DMS53 treated with DMSO at 0.1 percent for 48 hours (cell line): ENCODE data around the gene PARP14.
"Not testable (repeated sequence)": the region's sequence is repeated elsewhere in the genome, so short reads cannot be mapped to it uniquely, and the experiment has no call there.

Experiments used
- DNase-seq: peaks from one replicate; lab custom pipeline; 2025; ENCODE audit not compliant: unreplicated experiment; lab: John Stamatoyannopoulos, UW

PARP14 gene, protein sequence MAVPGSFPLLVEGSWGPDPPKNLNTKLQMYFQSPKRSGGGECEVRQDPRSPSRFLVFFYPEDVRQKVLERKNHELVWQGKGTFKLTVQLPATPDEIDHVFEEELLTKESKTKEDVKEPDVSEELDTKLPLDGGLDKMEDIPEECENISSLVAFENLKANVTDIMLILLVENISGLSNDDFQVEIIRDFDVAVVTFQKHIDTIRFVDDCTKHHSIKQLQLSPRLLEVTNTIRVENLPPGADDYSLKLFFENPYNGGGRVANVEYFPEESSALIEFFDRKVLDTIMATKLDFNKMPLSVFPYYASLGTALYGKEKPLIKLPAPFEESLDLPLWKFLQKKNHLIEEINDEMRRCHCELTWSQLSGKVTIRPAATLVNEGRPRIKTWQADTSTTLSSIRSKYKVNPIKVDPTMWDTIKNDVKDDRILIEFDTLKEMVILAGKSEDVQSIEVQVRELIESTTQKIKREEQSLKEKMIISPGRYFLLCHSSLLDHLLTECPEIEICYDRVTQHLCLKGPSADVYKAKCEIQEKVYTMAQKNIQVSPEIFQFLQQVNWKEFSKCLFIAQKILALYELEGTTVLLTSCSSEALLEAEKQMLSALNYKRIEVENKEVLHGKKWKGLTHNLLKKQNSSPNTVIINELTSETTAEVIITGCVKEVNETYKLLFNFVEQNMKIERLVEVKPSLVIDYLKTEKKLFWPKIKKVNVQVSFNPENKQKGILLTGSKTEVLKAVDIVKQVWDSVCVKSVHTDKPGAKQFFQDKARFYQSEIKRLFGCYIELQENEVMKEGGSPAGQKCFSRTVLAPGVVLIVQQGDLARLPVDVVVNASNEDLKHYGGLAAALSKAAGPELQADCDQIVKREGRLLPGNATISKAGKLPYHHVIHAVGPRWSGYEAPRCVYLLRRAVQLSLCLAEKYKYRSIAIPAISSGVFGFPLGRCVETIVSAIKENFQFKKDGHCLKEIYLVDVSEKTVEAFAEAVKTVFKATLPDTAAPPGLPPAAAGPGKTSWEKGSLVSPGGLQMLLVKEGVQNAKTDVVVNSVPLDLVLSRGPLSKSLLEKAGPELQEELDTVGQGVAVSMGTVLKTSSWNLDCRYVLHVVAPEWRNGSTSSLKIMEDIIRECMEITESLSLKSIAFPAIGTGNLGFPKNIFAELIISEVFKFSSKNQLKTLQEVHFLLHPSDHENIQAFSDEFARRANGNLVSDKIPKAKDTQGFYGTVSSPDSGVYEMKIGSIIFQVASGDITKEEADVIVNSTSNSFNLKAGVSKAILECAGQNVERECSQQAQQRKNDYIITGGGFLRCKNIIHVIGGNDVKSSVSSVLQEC (N-terminal part only)

DNA sequence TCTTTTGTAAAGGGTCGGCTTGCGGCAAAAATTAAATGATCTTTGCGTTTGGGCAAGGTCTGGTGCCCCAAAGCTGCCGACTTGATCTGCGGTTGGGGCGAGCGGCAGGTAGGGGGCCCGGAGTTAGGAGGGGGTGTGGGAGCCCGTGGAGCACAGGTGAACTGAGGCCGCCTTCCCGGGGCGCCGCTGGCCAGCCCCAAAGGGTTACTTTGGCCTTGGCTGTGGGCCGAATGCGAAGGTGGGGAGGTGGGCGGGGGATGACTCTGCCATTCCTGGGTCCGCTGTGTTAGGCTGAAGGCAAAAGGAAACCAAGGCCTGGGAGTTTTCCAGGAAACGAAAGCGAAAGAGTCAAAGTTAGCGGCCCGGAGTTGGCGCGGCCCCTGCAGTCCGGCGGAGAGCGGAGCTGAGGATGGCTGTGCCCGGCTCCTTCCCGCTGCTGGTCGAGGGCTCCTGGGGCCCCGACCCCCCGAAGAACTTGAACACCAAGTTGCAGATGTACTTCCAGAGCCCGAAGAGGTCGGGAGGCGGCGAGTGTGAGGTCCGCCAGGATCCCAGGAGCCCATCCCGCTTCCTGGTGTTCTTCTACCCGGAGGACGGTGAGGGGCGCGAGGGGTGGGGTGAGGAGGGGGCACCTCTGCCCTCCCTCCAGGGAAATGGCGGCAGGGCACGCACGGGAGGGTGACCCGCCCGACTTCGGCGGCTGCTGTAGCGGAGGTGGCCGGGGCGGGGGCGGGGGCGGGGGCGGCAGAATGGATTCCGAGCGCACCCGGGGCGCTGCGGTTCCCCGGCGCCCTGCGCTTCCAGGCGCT lies at the start of gene PARP14:
Gene PARP14, plus strand, starts transcription at position 365 of the 809 bp plus-strand sequence. Its CDS starts 45 bp downstream, at position 410.
- peak; percentile 35 for DNase-seq

GRCh38 chr3:122635789-122636188 lies 44.9 kb upstream of the PARP14 start:
- DNase-seq, result no peak

- DNase-seq, result no peak
Measured at GRCh38 chr3:122636697-122637096, 43.9 kb upstream of the PARP14 start.

GRCh38 chr3:122640437-122640999 lies 40.1 kb upstream of the PARP14 start:
- no peak for DNase-seq

GRCh38 chr3:122642935-122643334 lies 37.7 kb upstream of the PARP14 start:
- DNase-seq, result no peak

DNA sequence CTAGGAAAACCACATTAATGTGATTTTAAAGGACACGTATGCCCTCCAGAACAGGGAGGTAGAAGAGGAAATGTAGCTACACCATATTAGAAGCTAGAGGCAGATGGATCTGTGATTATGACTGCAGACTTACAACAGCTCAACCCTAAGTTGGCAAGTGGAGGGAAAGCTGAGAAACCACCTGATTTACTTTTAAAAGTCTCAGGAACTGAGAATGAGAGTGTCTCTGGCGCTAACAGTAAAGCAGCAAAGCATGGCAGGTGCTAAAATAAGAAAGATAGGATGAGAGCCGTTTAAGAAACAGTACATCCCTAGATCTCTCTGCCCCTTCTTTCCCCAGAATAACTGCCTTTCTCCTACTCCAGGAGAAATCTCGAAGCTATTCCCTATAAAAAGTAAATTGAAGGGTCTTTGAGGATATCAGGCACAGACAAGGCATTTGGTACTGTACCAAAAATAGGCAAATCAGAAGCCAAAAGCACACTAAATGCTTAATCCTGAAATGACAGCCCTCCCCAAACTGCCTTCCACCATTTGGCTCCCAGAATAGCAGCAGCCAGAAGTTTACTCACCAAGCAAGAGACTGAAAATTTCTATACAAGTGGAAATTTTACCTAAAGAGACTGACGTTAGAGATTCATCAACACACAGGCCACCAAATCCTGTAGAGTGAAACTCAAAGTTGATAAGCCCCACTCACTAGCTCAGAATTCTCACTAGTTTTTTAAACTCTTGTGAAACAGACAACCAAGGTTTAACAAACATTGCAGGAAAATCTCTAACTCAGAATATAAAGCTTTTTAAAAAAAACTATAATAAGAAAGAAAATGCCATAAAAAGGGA lies 34.3 kb upstream of the PARP14 start:
- DNase-seq, result no peak

GRCh38 chr3:122651233-122651907 lies 29.3 kb upstream of the PARP14 start:
- DNase-seq, result not testable (repeated sequence)

DNA sequence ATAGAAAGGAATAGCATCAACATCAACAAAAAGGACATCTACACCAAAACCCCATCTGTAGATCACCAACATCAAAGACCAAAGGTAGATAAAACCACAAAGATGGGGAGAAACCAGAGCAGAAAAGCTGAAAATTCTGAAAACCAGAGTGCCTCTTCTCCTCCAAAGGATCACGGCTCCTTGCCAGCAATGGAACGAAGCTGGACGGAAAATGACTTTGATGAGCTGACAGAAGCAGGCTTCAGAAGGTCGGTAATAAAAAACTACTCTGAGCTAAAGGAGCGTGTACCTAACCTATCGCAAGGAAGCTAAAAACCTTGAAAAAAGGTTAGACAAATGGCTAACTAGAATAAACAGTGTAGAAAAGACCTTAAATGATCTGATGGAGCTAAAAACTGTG lies 28.7 kb upstream of the PARP14 start:
- DNase-seq, result not testable (repeated sequence)

DNA sequence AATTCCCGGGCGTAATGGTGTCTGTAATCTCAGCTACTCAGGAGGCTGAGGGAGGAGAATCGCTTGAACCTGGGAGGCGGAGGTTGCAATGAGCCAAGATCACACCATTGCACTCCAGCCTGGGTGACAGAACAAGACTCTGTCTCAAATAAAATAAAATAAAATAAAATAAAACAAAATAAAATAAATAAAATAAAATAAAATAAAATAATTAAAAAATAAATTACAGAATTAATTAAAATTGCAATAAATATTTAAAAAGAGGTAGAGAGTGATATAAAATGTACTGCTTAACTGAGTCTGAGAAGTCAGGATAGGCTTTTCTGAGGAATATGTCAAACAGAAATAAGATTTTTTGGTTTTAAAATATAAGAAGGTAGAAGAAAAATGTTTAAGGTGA lies 22.3 kb upstream of the PARP14 start:
- DNase-seq, result not testable (repeated sequence)

DNA sequence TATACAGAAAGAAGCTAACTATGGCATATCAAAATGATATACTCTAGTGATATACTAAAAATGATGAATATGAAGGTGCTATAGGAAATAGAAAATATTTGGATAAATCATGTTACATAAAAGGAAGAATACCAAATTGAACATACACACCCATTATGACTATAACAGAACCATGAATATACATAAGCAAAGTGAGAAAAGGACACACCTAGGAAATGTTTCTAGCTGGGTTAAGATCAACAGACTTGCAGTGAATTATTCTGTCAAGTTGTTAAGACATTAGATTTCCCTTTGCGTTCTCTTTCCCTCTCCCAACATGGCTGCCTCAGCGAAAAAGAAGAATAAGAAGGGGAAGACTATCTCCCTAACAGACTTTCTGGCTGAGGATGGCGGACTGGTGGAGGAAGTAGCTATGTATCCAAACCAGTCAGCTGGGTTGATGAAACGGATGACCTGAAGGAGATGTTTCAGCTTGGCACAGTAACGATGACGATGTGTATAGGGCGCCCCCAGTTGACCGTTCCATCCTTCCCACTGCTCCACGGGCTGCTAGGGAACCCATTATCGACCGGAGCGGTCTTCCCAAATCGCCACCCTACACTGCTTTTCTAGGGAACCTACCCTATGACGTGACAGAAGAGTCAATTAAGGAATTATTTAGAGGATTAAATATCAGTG lies 20.2 kb upstream of the PARP14 start:
- DNase-seq, result no peak

DNA sequence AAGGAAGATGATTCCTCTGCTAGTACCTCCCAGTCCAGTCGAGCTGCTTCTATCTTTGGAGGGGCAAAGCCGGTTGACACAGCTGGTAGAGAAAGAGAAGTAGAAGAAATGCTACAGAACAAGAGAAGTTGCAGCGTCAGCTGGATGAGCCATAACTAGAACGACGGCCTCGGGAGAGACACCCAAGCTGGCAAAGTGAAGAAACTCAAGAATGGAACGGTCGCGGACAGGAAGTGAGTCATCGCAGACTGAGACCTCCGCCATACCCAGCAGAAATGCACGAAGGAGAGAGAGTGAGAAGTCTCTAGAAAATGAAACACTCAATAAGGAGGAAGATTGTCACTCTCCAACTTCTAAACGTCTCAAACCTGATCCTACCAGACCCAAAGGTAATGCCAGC lies 19.0 kb upstream of the PARP14 start:
- DNase-seq, result no peak

DNA sequence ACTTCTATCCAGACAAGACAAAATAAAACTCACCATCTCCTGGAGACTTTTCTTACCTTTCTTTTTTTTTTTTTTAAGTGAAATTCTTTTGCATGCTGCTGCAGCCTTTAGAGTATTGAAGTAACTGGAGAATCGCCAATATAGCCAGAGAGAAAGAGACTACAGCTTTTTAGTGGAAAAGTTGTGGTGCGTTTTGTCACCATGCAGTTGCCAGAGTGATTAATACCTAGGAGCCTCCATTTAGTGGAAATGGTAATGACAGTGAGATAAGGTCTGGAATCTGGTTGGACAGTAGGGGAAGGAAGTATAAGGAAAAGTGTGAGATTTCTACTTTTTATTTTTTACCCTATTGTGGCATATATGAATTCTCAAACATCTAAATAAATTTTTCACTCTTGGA lies 18.1 kb upstream of the PARP14 start:
- no peak for DNase-seq

- DNase-seq, result no peak
Measured at GRCh38 chr3:122665226-122665786, 15.3 kb upstream of the PARP14 start.

- DNase-seq, result no peak
Measured at GRCh38 chr3:122665881-122666280, 14.8 kb upstream of the PARP14 start.

DNA sequence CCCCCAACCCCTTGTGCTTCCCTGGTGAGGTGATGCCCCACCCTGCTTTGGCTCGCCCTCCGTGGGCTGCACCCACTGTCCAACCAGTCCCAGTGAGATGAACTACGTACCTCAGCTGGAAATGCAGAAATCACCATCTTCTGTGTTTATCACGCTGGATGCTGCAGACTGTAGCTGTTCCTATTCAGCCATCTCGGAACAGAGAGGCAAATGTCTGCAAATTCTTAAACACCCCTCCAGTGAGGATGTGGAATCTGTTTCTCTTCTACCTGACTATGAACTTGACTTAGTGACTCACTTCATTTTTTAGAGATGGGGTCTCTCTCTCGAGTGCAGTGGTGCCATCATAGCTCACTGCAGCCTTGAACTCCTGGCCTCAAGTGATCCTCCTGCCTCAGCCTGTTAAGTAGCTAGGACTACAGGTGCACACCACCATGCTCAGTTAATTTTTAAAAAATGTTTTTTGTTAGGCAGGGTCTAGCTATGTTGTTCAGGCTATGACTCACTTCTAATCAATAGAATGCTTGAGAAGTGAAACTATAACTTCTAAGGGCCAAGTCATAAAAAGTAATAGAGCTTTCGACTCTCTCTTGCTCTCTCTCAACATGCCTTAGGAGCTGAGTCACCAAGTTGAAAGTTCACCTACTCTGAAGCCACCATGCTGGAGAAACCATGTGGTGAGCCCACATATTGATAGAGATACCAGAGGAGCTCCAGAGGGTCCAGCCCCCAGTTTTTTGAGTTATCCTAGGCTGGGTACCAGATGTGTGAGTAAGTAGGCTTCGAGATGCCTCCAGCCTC lies 11.5 kb upstream of the PARP14 start:
- no peak for DNase-seq

- DNase-seq, result no peak
Measured at GRCh38 chr3:122671553-122671952, 9.1 kb upstream of the PARP14 start.

DNA sequence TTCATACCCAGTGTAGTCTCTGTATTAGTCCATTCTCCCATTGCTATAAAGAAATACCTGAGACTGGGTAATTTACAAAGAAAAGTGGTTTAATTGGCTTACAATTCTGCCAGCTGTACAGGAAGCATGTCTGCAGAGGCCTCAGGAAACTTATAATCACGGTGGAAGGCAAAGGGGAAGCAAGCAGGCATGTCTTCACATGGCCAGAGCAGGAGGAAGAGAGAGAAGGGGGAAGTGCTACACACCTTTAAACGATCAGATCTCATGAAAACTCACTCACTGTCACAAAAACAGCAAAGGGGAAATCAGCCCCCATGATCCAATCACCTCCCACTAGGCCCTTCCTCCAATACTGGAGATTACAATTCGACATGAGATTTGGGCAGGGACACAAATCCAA lies 6.3 kb upstream of the PARP14 start:
- DNase-seq, result no peak
